Caco-2 (cell line): ENCODE measurements around the gene DCAF17. TPM values are rescaled to one million over a fixed set of nuclear protein-coding genes. Genes with fewer than 3 reads are reported as not detected.
"Not testable (repeated sequence)": the region's sequence is repeated elsewhere in the genome, so short reads cannot be mapped to it uniquely, and the experiment has no call there.

Source experiments
- BruUV-seq: library from RNA; stranded (reverse); fragments of 400-500 nt; replicated peaks from 2 replicates; lab custom pipeline; 2021; lab: Mats Ljungman, UMichigan
- CTCF ChIA-PET: fragments of 300-600 bp; sonication (Branson Sonifier 250); formaldehyde crosslinking; loops from one replicate; lab custom pipeline; 2022; ENCODE audit warnings: antibody characterized with exemption; lab: Charles Lee
- POLR2A ChIA-PET: fragments of 300-600 bp; sonication (Branson Sonifier 250); formaldehyde crosslinking; loops from one replicate; lab custom pipeline; 2022; ENCODE audit warnings: antibody characterized with exemption; lab: Charles Lee
- DNase-seq, 2 experiments: peaks; one replicate each; pipeline versions ENCODE4 v3.0.0 to v3.0.0-alpha.2; 2020 to 2022
- H3K27me3 ChIP-seq: replicated peaks from 2 replicates; pipeline ENCODE4 v1.6.0; 2011; ENCODE audit warnings: low read length; ENCODE audit not compliant: control insufficient read depth, insufficient read depth
- H3K36me3 ChIP-seq: 2 replicates; pipeline ENCODE4 v1.5.1; 2011; ENCODE audit warnings: low read length; ENCODE audit not compliant: control insufficient read depth, insufficient read depth
- H3K4me1 ChIP-seq: fragments of 250-450 bp; sonication (Bioruptor Pico); 2 replicates; pipeline ENCODE4 v1.5.1; 2020; ENCODE audit warnings: mild to moderate bottlenecking
- H3K4me3 ChIP-seq: 2 replicates; pipeline ENCODE4 v1.5.1; 2011; ENCODE audit warnings: low read depth, mild to moderate bottlenecking, control low read depth, low read length
- H3K9me3 ChIP-seq: fragments of 250-450 bp; sonication (Bioruptor Pico); 2 replicates; pipeline ENCODE4 v1.5.1; 2020; ENCODE audit warnings: mild to moderate bottlenecking, moderate library complexity
- H3K27ac Mint-ChIP-seq: one replicate; pipeline ENCODE4 v1.8.0; 2022; ENCODE audit warnings: mixed read lengths; ENCODE audit not compliant: unreplicated experiment
- H3K27me3 Mint-ChIP-seq: one replicate; pipeline ENCODE4 v1.8.0; 2022; ENCODE audit warnings: mixed read lengths; ENCODE audit not compliant: insufficient read depth, unreplicated experiment
- H3K36me3 Mint-ChIP-seq: one replicate; pipeline ENCODE4 v1.8.0; 2022; ENCODE audit warnings: mild to moderate bottlenecking, mixed read lengths; ENCODE audit not compliant: insufficient read depth, unreplicated experiment
- H3K4me1 Mint-ChIP-seq: one replicate; pipeline ENCODE4 v1.8.0; 2022; ENCODE audit warnings: low read depth, mixed read lengths; ENCODE audit not compliant: unreplicated experiment
- H3K4me3 Mint-ChIP-seq: one replicate; pipeline ENCODE4 v1.8.0; 2022; ENCODE audit warnings: mild to moderate bottlenecking, moderate library complexity, mixed read lengths; ENCODE audit not compliant: unreplicated experiment
- H3K9me3 Mint-ChIP-seq: one replicate; pipeline ENCODE4 v1.8.0; 2022; ENCODE audit warnings: mixed read lengths; ENCODE audit not compliant: unreplicated experiment
- intact Hi-C: fragments of 100-400 bp; cut with micrococcal nuclease; formaldehyde crosslinking; loops from one replicate; pipeline ENCODE4 v1.10.0; 2022; ENCODE audit not compliant: unreplicated experiment
- total RNA-seq: library from RNA; stranded (reverse); gene quantifications from 2 replicates; pipeline ENCODE4 v1.2.3, GENCODE V29; 2022
- TF ChIP-seq, protein P1 (sequence below), 2 experiments: fragments of 200-600 bp in 1 of 2; IDR thresholded peaks; 1 replicate in 1 of 2; 2 replicates in 1 of 2; pipeline versions ENCODE4 v1.5.1 to v1.8.0; 2011 to 2022; ENCODE audit warnings: antibody characterized with exemption in 1 of 2, control low read depth in 1 of 2, inconsistent platforms in 1 of 2, low read depth in 1 of 2, low read length in 1 of 2, mild to moderate bottlenecking in 1 of 2, moderate library complexity in 1 of 2; ENCODE audit not compliant: insufficient read depth in 1 of 2, severe bottlenecking in 1 of 2, unreplicated experiment in 1 of 2

Gene DCAF17
- total RNA-seq, 1 experiment from 2014 or later = 22.7 TPM

DNA sequence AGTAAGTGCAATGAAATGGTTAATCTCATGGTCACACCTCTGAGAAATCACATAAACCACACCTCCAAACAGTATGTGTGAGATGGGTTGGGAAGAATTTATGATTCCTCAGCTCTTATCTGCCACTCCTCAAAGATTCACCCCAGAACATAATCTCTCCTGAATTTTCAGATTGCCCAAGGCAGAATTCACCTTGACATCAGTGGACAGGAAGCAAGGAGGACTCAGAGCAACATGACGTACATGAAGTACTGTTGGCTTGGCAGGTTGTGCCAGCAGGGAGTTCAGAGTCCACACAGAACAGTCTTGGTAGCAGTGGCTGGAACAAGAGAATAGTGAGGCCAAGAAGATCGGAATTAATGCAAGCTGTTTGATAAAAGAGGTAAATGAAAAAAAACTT is 56.6 kb downstream of the DCAF17 start:
- no TSS peak for BruUV-seq

DNA sequence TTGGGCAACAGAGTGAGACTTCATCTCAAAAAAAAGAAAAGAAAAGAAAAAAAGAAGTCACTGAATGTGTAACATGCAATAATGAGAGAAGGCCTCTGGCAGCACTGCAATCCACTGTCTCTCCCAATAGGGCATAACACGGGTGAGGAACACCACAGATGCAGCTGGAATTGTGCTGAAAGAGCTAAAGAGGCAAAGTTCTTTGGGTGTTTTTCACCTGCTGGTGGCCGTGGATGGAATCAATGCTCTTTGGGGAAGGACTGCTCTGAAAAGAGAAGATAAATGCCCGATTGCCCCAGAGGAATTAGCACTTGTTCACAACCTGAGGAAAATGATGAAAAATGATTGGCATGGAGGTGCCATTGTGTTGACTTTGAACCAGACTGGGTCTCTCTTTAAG is 57.3 kb downstream of the DCAF17 start:
- Histone ChIP-seq H3K4me3 (no peak overlapping the region), H3K27me3 (no peaks in the 10 kb centered on the region), H3K36me3 (no peaks in the 10 kb centered on the region), H3K9me3 (no peaks in the 10 kb centered on the region), H3K4me1 (peaks cover 4% of the 10 kb centered on the region)
- H3K4me1 Mint-ChIP-seq = no peaks in the 10 kb centered on the region
- DNase-seq = no peak
- ChIA-PET POLR2A (no interaction called here), CTCF (no interaction called here)
- TF ChIP-seq, protein P1, sequence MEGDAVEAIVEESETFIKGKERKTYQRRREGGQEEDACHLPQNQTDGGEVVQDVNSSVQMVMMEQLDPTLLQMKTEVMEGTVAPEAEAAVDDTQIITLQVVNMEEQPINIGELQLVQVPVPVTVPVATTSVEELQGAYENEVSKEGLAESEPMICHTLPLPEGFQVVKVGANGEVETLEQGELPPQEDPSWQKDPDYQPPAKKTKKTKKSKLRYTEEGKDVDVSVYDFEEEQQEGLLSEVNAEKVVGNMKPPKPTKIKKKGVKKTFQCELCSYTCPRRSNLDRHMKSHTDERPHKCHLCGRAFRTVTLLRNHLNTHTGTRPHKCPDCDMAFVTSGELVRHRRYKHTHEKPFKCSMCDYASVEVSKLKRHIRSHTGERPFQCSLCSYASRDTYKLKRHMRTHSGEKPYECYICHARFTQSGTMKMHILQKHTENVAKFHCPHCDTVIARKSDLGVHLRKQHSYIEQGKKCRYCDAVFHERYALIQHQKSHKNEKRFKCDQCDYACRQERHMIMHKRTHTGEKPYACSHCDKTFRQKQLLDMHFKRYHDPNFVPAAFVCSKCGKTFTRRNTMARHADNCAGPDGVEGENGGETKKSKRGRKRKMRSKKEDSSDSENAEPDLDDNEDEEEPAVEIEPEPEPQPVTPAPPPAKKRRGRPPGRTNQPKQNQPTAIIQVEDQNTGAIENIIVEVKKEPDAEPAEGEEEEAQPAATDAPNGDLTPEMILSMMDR (IDR thresholded peaks at IDR 0.05; ENCODE audit: insufficient read depth in 1 of 2, low read depth in 1 of 2, low read length in 1 of 2, severe bottlenecking in 1 of 2, unreplicated experiment in 1 of 2) = no peak
- intact Hi-C loops = no loop called here
- no TSS peak for BruUV-seq
- H3K27ac Mint-ChIP-seq = no peak overlapping the region
- no peaks in the 10 kb centered on the region for H3K27me3 Mint-ChIP-seq
- no peaks in the 10 kb centered on the region for H3K9me3 Mint-ChIP-seq
- H3K36me3 Mint-ChIP-seq = peaks cover 6% of the 10 kb centered on the region
- no peak overlapping the region for H3K4me3 Mint-ChIP-seq

More for the DNA sequence above, 56.6 kb downstream of the DCAF17 start:
- ChIA-PET POLR2A (no interaction called here), CTCF (no interaction called here)
- peaks cover 4% of the 10 kb centered on the region for H3K4me1 ChIP-seq
- H3K27ac Mint-ChIP-seq = peak overlapping the region; percentile 65
- no peaks in the 10 kb centered on the region for H3K27me3 ChIP-seq
- TF ChIP-seq, protein P1 (IDR thresholded peaks at IDR 0.05; ENCODE audit: insufficient read depth in 1 of 2, low read depth in 1 of 2, low read length in 1 of 2, severe bottlenecking in 1 of 2, unreplicated experiment in 1 of 2) = no peak
- H3K4me3 ChIP-seq = no peak overlapping the region
- H3K27me3 Mint-ChIP-seq = no peaks in the 10 kb centered on the region
- H3K4me3 Mint-ChIP-seq = no peak overlapping the region
- DNase-seq = peak; percentile 44 to 61
- intact Hi-C loops = no loop called here
- H3K36me3 ChIP-seq = no peaks in the 10 kb centered on the region
- no peaks in the 10 kb centered on the region for H3K9me3 Mint-ChIP-seq
- H3K36me3 Mint-ChIP-seq = peaks cover 6% of the 10 kb centered on the region
- H3K4me1 Mint-ChIP-seq = no peaks in the 10 kb centered on the region
- no peaks in the 10 kb centered on the region for H3K9me3 ChIP-seq

DNA sequence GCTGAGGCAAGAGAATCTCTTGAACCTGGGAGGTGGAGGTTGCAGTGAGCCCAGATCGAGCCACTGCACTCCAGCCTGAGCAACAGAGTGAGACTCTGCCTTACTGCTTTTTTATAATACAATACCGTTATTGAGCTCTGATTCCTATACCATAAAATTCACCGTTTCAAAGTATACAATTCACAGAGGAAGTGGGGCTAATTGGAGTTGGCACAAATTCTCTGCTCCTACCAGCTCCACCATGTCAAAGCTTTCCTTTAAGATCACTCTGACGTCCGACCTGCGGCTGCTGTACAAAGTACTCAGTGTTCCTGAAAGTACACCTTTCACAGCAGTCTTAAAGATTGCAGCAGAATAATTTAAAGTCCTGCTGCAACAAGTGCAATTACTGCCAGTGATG is 58.6 kb downstream of the DCAF17 start:
- POLR2A ChIA-PET = no interaction called here

DNA sequence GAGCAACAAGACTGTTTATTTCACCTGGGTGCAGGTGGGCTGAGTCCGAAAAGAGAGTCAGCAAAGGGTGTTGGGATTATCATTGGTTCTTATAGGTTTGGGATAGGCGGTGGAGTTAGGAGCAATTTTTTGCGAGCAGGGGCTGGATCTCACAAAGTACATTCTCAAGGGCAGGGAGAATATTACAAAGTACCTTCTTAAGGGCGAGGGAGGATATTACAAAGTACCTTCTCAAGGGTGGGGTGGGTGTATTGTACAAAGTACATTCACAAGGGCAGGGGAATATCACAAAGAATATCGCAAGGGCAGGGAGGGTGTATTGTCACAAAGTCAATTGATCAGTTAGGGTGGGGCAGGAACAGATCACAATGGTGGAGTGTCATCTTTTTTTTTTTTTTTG is 63.6 kb downstream of the DCAF17 start:
- H3K4me3 Mint-ChIP-seq, POLR2A ChIA-PET, CTCF ChIA-PET: not testable (repeated sequence)

More for the DNA sequence above, 58.6 kb downstream of the DCAF17 start:
- Mint-ChIP-seq H3K9me3 (no peaks in the 10 kb centered on the region), H3K27ac (no peak overlapping the region), H3K36me3 (peaks cover 6% of the 10 kb centered on the region), H3K4me3 (no peak overlapping the region), H3K4me1 (no peaks in the 10 kb centered on the region), H3K27me3 (no peaks in the 10 kb centered on the region)
- BruUV-seq = no TSS peak
- Histone ChIP-seq H3K4me3 (no peak overlapping the region), H3K9me3 (no peaks in the 10 kb centered on the region), H3K27me3 (no peaks in the 10 kb centered on the region), H3K36me3 (no peaks in the 10 kb centered on the region), H3K4me1 (peaks cover 4% of the 10 kb centered on the region)
- no peak for DNase-seq
- intact Hi-C loops = no loop called here
- CTCF ChIA-PET = interaction anchor here (0.7 kb wide), 1 partner anchor 1298 kb away, joined by 4 read pairs; no protein-coding TSS in a partner anchor
- TF ChIP-seq, protein P1 (IDR thresholded peaks at IDR 0.05; ENCODE audit: insufficient read depth in 1 of 2, low read depth in 1 of 2, low read length in 1 of 2, severe bottlenecking in 1 of 2, unreplicated experiment in 1 of 2) = no peak

More for the DNA sequence above, 63.6 kb downstream of the DCAF17 start:
- H3K36me3 ChIP-seq, H3K36me3 Mint-ChIP-seq, H3K4me1 Mint-ChIP-seq, DNase-seq, H3K9me3 Mint-ChIP-seq, H3K27ac Mint-ChIP-seq, intact Hi-C loops, H3K4me1 ChIP-seq, H3K27me3 Mint-ChIP-seq, BruUV-seq, H3K9me3 ChIP-seq, H3K4me3 ChIP-seq, H3K27me3 ChIP-seq: not testable (repeated sequence)
